IPS-NIHi7 (cell line): ENCODE results near the gene CORIN.

Source experiments
- DNase-seq: peaks from one replicate; pipeline ENCODE4 v3.0.0; 2012; ENCODE audit warnings: mixed read lengths; ENCODE audit errors: extremely low spot score

CORIN gene

DNA sequence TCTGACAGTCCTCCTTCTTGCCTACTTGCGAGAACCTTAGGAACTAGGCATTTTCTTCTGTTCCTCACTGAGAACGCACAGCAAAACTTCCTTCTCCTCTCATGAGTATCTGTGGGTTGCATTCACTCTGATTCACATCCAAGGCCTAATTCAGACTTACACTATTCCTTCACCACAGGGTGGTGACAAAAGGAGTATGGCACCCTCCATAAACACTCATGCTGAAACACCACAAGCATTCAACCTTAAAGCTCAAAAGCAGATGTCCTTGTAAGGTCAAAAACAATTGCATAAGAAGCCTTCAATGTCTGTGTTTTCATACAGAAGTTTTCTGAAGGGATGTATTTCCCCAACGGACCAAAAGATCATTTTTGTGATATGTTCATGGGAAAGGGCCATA lies 147.3 kb downstream of the CORIN start:
- DNase-seq = no peak

DNA sequence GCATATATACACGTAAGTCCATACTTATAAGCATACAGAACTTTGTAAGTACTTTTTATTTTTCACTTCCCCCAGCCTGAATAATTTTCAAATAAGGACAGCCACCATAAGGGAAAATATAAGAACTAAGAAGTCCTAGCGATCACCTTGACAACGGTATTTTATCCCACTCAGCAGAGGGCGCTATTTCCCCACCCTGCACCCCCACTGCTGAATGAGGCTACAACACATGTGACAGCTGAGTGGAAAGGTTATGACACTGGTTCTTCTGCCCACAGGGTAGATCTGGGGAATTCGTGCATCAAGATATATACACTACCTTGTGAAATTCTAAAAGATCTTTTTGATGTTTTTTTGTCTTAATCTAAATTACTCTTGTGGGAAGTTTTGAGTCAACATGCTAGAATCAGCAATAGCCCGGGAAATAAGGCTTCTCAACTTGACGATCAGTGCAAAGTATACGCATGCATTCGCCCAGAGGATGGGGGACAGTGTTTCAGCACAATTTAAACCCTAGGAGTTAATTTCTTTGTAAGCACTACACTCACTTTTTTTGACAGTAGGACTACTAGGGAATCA lies 151.5 kb downstream of the CORIN start:
- peak; percentile 70 for DNase-seq

DNA sequence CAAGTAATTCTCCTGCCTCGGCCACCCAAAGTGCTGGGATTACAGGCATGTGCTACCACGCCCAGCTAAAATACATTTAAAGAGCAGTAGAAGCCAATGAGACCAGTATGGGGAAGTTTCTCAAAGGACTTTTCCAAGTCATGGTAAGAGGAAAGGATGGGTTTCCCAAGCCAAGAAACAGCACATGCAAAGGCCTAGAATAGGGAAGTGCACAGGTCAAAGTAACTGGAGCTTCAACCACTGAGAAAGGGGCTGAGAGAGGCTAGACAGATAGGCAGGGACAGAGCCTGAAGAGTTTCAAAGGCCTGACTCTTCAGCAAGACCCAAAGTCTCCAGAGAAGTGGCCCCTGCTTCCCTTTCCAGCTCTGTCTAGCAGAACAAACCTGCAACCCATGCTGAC lies 162.1 kb downstream of the CORIN start:
- no peak for DNase-seq

DNA sequence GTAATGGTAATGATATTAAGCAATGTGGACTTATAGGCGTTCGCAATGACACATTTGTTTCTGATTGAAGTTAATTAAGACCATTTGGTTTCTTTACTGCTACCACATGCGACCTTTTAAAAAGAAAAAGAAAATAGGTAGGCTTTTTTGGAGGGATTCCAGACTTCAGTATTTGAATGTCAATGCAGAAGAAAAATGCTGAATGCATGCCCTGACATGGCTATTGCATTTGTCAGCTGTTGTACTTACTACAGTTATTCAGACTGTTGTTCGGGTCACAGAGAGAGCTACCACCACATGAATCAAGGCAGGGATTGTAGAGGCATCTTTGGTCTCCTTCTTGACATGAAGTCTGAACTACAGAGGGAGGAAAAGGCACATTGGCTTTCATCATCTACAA lies 163.7 kb downstream of the CORIN start:
- DNase-seq = no peak

DNA sequence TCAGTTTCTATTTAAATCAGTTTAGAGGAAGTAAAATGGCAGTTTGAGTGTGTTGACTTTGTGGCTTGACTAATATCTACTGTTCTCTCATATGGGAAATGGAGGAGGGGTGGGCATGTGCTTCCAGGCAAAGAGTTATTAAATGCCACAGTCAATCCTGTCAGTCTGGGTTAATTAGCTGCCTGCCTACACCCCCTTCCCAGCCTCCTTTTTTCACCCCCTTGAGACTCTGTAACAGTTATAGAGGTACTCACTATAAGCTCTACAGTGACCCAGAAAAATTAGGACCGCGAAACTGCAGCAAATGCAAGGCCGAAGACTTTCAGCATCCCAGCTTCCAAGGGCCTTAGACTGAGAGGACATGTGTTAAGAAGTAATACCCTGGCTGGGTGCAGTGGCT lies 165.2 kb downstream of the CORIN start:
- DNase-seq = no peak

DNA sequence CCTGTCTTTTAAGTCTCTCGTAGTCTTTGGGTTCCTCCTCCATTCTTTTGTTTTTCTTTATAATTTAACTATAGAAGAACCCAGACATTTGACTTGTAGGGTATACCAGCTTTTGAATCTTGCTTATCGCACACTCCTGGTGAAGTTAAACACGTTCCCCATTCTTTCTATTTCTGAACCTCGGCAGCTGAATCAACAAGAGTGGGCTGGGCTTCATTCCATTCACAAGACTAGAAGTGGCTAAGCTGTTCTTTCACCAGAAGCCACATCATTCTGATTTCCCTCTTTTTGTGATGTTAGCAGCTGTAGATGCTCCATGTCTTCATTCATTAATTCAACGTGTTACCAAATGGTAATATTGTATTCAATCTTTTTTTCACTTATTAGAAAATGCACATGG lies 167.9 kb downstream of the CORIN start:
- no peak for DNase-seq

DNA sequence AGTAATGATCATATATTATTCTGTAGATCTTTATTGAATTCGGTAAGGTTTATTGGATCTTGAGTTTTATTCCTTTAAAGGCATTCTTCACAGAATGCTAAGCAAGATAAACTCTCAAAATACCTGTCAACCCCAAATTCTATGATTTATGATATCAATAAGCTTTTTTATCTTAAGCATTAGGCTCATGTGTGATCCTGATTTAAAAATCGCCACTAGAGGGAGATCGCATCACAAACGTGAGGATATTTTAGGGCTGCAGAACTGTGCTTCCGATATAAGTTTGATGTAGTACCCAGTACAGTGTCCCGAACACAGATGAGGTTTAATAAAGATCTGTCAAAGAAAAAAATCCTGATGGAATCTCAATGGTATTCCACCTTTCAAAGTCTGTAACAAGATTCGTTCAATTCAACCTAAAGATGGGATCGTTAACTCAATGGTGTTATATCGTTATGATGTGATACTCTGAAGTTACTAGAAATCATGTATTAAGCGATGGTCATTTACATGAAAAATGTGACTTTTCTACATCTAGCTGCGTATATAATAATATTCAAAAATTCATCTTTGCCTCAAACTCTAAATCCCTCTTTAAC lies 169.0 kb downstream of the CORIN start:
- peak; percentile 27 for DNase-seq

DNA sequence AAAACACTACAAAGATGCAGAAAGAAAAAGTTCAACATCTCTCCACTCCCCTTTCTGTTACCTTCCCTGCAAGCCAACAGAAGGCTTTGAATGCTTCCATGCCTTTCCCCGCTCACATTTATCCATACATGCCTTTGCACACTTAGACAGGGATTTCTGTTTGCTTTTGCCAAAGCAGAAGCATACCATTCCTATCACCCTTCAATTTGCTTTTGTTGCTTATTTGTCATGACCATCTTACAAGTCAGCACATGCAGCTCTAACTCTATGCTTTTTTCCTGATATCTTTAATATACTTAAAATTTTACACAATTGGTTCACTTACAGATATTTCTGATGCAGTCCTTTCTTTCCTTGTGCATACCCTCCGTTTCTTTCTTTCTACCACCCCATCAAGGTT lies 169.6 kb downstream of the CORIN start:
- no peak for DNase-seq

DNA sequence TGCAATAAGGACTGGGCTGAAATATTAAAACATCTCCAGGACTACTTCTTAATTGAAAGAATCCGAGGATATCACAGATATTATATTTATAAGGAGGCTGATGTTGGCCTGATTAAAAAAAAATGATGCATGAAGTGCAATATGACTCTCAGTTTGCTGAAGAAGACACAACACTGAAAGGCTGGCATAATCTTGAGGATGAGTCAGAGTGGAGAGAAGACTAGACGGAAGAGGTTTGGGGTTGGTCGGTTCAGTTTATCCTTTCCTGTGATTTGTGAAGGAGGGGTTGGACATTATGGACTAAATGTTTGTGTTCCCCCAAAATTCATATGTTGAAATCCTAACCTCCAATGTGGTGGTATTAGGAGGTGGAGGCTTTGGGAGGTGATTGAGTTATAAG lies 170.3 kb downstream of the CORIN start:
- DNase-seq = no peak

DNA sequence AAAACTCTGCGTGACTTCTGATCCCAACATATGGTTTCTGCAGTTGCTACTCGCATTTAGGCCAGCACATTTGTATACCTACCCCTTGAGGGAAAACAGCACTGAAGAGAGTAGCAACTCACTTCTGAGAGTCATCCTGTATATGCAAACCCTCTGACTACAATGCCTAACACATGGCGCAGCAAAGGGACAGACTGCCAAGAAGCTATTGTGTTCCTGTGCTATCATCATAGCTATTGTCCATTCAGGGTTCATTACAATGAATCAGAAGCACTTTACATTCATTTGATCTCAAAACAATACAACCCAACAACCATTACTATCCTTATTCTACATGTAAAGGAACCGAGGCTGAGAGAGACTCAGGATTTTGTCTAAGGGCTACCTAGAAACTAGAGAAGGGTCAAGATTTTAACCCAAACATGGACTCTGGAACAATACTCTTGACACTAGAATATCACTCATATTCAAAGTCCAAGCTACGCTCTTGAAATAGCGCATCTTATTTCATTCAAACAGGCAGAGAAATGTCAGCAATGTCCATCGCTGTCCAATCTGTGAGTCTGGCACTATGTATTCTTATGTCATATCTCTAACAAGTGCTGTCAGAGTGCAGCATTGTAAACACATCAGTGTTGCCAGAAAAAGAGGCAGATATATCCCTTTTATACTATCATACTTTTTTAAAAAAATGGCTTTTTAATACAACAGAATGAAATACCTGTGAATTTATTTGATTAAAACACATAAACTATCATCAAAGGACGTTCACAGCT lies 173.6 kb downstream of the CORIN start:
- DNase-seq = no peak

DNA sequence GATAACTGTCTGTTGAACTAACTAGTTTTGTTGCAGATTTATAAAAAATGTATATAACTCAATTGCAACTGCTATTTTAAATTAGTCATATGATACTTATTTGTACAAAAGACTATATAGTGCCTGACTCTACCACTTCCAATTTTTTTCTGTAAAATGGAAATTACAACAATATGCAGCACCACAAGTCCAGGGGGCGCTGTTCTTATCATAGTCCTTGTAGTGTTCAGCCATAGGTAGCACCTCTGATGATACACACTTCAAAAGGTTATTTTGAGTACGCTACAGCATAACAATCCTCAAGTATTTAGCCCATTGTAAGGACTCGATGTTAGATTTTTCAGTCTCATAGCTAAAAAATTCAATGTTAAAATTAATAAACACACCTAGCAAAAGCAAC lies 174.9 kb downstream of the CORIN start:
- no peak for DNase-seq

DNA sequence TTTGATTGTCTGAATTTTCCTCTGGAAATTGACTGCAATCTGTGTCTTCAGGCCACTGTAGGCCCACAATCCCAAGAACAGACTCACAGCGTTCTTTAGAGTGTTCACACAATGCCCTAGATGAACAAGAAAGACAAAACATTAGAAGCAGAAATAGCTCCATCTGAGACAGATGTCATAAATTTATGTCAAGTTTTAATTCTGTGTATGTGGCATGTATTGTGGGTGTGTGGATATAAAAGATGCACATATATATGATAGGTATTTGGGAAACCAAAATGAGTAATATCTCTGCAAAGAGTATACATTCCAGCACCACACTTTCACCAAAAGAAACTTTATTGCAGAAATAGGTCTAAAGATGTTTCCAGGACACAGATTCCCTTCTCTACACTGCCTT lies 176.1 kb downstream of the CORIN start:
- no peak for DNase-seq

DNA sequence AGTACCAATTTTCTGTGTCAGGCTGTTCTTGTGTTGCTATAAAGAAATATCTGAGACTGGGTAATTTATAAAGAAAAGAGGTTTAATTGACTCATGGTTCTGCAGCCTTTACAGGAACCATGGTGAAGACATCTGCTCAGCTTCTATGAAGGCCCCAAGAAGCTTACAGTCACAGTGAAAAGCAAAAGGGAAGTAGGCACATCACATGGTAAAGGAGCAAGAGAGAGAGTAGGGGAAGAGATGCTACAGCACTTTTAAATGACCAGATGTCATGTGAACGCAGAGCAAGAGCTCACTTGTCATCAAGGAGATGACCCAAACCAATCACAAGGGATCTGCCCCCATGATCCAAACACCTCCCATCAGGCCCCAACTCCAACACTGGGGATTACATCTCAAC lies 178.5 kb downstream of the CORIN start:
- no peak for DNase-seq

DNA sequence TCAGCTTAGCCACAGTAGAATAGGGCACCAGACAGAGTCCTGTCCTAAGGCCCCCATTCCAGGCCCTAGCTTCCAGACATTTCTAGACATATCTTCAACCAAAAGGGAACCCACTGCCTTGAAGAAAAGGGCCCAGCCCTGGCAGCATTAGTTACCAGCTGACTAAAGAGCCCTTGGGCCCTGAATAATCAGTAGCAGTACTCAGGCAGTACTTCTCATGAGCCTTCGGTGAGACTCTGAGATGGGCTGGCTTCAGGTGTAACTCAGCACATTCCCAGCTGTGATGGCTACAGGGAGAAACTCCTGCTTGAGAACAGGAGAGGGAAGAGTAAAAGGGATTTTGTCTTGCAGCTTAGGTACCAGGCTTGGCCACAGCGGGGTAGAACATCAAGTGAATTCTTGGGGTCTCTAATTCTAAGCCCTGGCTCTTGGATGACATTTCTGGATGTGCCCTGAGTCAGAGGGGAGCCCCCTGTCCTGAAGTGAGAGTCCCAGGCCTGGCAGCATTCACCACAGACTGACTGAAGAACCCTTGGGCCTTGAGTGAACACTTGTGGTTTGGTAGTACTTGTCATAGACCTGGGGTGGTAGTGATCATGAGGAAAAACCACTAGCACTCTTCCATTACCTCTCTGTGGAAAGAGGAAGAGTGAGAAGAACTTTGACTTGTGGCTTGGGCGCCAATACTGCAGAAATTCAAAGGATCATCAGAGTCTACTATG lies 182.7 kb downstream of the CORIN start:
- DNase-seq = no peak

DNA sequence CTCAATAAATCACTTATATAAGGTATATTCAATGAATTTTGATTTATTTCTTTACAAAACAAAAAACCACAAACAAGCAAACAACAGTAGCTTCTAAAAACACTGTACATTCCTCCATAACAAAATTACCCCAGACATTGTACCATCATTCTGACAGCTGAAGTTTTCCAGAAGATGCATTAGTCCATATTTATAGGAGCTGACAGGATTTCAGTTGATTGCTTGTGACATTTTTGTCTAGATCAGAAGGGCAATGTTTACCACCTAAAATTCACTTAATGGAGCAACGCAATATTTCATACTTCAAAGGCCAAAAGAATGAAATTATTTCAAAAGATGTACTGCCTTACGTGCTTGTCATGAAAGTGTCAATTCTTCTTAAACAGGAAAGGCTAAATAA lies 185.8 kb downstream of the CORIN start:
- DNase-seq = no peak

DNA sequence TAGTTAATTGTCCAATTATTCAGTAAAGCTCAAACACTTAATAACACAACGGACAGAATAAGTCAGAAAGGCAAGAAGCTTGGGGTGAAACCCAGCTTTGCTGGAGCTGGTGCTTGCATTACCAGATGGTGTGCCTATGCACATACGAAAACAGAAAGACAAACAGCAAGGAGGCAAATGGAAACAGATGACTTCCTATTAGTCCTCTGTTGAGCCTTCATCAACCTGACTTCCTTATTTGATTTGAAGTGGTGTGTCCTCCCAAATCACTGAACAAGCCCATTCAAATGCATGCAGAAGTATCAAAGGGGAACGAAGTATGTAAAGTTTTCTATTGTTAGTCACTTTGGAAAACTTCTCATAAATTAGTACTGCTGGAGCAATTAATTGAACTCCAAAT lies 186.6 kb downstream of the CORIN start:
- DNase-seq = no peak

DNA sequence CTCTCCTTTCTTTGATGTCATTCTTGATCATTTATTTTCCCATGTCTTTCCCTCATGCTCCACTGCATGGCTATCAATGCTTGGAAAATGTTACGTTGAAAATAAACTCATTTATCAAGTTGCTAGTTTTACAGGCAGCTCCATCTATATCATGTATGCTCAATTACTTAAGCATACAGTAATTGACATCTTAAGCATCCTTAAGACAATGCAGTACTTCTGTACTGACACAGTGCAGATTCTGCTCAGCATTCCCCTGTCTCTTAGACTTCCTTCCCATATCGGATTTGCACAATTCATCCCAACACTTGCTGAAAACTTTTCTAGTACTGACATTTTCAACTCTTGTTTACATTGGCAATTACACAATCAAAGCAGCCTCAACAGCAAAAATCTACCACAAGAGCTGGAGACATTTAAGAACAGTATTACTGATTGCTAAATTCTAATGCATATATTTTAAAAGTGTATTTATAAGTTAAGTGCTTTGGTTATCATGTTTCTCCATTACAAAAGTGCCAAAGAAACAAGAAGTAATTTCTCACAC lies 187.2 kb downstream of the CORIN start:
- no peak for DNase-seq

DNA sequence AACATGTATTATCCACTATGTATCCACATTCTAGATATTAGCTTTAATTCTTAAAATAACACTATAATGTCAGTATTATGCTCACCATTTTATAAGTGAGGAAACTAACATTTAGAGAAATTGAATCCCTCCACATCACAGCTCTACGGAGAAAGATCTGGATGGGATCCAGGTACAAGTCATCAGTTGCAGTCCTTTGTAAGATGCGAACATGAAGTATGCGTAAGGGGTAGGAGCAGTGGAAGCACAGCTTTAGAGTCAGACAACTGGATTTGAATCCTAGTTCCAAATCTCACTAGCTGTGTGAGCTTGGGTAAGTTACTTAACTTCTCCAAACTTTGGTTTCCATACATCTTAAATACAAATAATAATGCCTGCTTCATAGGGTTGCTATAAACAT lies 190.3 kb downstream of the CORIN start:
- no peak for DNase-seq

DNA sequence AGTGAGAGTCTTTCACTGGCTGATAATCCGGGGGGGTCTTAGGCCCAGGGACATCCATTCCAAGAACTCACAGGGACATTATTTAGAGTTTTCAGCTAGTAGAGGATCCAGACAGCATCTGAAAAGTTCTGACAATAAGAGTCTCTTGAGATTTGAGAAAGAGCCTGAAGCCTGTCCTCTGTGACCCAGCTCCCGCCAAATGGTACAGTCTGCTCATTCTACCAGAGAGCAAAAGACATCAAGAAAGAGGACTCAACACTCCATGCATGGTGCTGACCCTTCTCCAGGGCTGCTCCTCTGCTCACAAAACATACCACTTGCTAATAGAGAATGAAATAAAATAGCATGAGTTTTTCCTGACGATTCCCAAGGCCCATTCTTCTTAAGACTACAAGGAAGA lies 190.8 kb downstream of the CORIN start:
- DNase-seq = no peak

DNA sequence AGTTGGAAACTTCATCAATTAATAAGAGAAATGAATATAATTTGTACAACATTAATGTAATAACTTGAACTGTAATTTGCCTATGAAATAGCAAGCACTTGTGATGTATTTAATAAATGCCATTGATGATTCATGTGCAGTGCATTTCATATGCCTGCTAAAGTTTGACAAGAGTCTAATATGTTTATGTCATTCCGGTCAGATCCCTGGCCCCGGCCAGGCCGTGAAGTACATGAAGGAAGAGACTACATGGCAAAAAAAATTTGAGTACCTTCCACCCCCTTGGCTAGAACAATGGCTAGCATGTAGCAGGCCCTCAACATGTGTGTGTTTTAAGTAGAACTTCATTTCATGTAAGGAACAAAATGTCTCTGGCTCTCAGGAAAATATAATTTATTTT lies 191.5 kb downstream of the CORIN start:
- no peak for DNase-seq

DNA sequence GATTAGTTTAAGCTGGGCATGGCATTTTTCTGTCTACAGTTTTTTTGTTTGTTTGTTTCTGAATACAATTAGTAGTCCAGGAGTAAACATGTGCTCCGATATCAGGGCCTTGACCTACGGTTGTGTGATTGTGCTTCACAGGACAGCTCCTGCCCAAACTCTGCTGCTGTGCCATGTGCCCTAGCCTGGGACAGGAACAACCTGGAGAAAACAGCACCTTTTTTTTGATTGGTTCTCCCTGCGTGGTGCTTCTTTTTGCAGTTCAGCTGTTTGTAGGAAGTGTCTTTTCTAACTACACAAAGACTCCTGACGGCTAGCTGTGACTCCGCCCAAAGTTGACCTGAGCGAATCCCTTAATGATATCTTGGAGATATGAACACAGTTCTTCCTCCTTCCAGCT lies 194.0 kb downstream of the CORIN start:
- no peak for DNase-seq

DNA sequence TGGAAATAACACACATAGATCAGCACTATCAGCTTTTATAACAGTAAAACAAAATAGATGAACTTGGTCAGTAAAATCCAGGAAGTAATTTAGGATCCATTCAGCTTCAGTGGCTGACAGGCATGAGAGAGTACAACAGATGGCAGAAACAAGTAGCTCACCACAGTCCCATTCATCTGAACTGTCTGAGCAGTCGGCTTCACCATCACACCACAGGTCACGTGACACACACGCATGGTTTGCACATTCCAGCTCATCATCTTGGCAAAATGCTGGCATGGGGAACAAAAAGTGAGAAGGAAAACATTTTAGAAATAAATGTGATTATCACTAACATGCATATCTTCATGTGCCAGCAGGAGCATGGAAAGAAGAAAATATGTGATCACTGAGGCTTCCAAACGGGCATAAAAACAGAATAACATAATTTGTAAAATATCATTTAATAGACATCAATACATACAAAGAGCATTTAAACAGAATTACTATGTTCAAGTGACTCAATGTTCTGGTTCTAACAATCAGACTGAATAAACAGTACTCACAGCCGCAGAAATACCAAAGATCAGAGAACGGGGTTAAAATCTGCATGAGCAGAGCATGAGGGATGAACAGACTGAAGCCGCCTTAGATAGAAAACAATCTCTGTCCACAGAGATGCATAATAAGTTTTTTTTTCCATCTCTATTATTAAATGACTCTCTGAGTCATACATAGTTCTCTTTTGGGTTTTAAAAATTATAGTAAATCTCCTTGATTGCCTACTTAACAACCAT lies 194.7 kb downstream of the CORIN start:
- no peak for DNase-seq
